GM21360 (cell line): ENCODE results near the gene SMYD4.
"Not testable (repeated sequence)": the region's sequence is repeated elsewhere in the genome, so short reads cannot be mapped to it uniquely, and the experiment has no call there.

Experiments
- ATAC-seq: cut with Tn5 transposase; IDR thresholded peaks from one replicate; pipeline ENCODE4 v1.9.1; 2021; ENCODE audit warnings: mild to moderate bottlenecking, moderate library complexity; ENCODE audit not compliant: unreplicated experiment

The SMYD4 gene

GRCh38 chr17:1785930-1786329 lies 43.8 kb downstream of the SMYD4 start:
- ATAC-seq = no peak

- ATAC-seq = no peak
Measured at GRCh38 chr17:1783834-1784611, 45.7 kb downstream of the SMYD4 start.

GRCh38 chr17:1783271-1783670 lies 46.4 kb downstream of the SMYD4 start:
- ATAC-seq = no peak

GRCh38 chr17:1782171-1782567 lies 47.5 kb downstream of the SMYD4 start:
- no peak for ATAC-seq

GRCh38 chr17:1779571-1780131 lies 50.1 kb downstream of the SMYD4 start:
- ATAC-seq = no peak

- no peak for ATAC-seq
Measured at GRCh38 chr17:1776857-1777256, 52.8 kb downstream of the SMYD4 start.

- ATAC-seq = no peak
Measured at GRCh38 chr17:1776328-1776727, 53.4 kb downstream of the SMYD4 start.

GRCh38 chr17:1774390-1775176 lies 55.1 kb downstream of the SMYD4 start:
- ATAC-seq = no peak

- ATAC-seq = no peak
Measured at GRCh38 chr17:1773696-1774181, 56.0 kb downstream of the SMYD4 start.

- not testable (repeated sequence) for ATAC-seq
Measured at GRCh38 chr17:1773000-1773695, 56.6 kb downstream of the SMYD4 start.

GRCh38 chr17:1769822-1770477 lies 59.8 kb downstream of the SMYD4 start:
- ATAC-seq = no peak

- ATAC-seq = no peak
Measured at GRCh38 chr17:1767358-1767757, 62.3 kb downstream of the SMYD4 start.

- no peak for ATAC-seq
Measured at GRCh38 chr17:1766382-1767135, 63.1 kb downstream of the SMYD4 start.

GRCh38 chr17:1765576-1765975 lies 64.1 kb downstream of the SMYD4 start:
- ATAC-seq = no peak

GRCh38 chr17:1764705-1765104 lies 65.0 kb downstream of the SMYD4 start:
- not testable (repeated sequence) for ATAC-seq

- ATAC-seq = no peak
Measured at GRCh38 chr17:1764284-1764683, 65.4 kb downstream of the SMYD4 start.

- ATAC-seq = no peak
Measured at GRCh38 chr17:1762901-1763898, 66.5 kb downstream of the SMYD4 start.

GRCh38 chr17:1762233-1762900 lies 67.3 kb downstream of the SMYD4 start:
- no peak for ATAC-seq
